HEK293T (cell line): ENCODE data around the gene ARHGEF38.

ENCODE experiments used
- CTCF ChIA-PET: fragments of 350-600 bp; formaldehyde crosslinking; extraction: SDS; loops from one replicate; lab custom pipeline; 2021; ENCODE audit warnings: antibody characterized with exemption, inconsistent platforms; lab: Yijun Ruan, JAX
- POLR2A ChIA-PET: fragments of 350-600 bp; formaldehyde crosslinking; extraction: SDS; loops from one replicate; lab custom pipeline; 2020; ENCODE audit warnings: antibody characterized with exemption, inconsistent platforms; lab: Yijun Ruan, JAX
- DNase-seq: peaks from one replicate; pipeline ENCODE4 v3.0.0; 2012; ENCODE audit warnings: mixed read lengths; ENCODE audit errors: extremely low spot score
- ARNT ChIP-seq: fragments of 450-650 bp; IDR thresholded peaks from 2 replicates; pipeline ENCODE4 v1.6.1; 2017; ENCODE audit warnings: mild to moderate bottlenecking
- BHLHE40 ChIP-seq: fragments of 450-650 bp; IDR thresholded peaks from 2 replicates; pipeline ENCODE4 v1.6.1; 2016; ENCODE audit warnings: mild to moderate bottlenecking, moderate library complexity, borderline replicate concordance
- CTBP1 ChIP-seq: fragments of 450-650 bp; IDR thresholded peaks from 2 replicates; pipeline ENCODE4 v1.6.1; 2016; ENCODE audit warnings: borderline replicate concordance
- ELF4 ChIP-seq: fragments of 450-650 bp; IDR thresholded peaks from 2 replicates; pipeline ENCODE4 v1.6.1; 2017; ENCODE audit warnings: antibody characterized with exemption
- FOXA1 ChIP-seq: fragments of 450-650 bp; IDR thresholded peaks from 2 replicates; pipeline ENCODE4 v1.6.1; 2016; ENCODE audit warnings: mild to moderate bottlenecking
- FOXK2 ChIP-seq: fragments of 450-650 bp; IDR thresholded peaks from 2 replicates; pipeline ENCODE4 v1.6.1; 2016; ENCODE audit warnings: mild to moderate bottlenecking
- FOXM1 ChIP-seq: fragments of 450-650 bp; IDR thresholded peaks from 2 replicates; pipeline ENCODE4 v1.6.1; 2017; ENCODE audit warnings: mild to moderate bottlenecking, borderline replicate concordance
- HDGF ChIP-seq: fragments of 450-650 bp; IDR thresholded peaks from 2 replicates; pipeline ENCODE4 v1.6.1; 2017; ENCODE audit warnings: antibody characterized with exemption, borderline replicate concordance
- L3MBTL2 ChIP-seq: fragments of 450-650 bp; conservative IDR thresholded peaks from 2 replicates; pipeline ENCODE4 v1.6.1; 2016; ENCODE audit warnings: mild to moderate bottlenecking
- LEF1 ChIP-seq: fragments of 450-650 bp; IDR thresholded peaks from 2 replicates; pipeline ENCODE4 v1.6.1; 2017; ENCODE audit warnings: mild to moderate bottlenecking, borderline replicate concordance
- NFRKB ChIP-seq: fragments of 450-650 bp; IDR thresholded peaks from 2 replicates; pipeline ENCODE4 v1.6.1; 2016; ENCODE audit warnings: mild to moderate bottlenecking, moderate library complexity
- SP1 ChIP-seq: fragments of 450-650 bp; IDR thresholded peaks from 2 replicates; pipeline ENCODE4 v1.6.1; 2017
- SUZ12 ChIP-seq: fragments of 450-650 bp; IDR thresholded peaks from 2 replicates; pipeline ENCODE4 v1.6.1; 2016; ENCODE audit warnings: mild to moderate bottlenecking
- TARDBP ChIP-seq: fragments of 450-650 bp; IDR thresholded peaks from 2 replicates; pipeline ENCODE4 v1.6.1; 2016
- ZNF384 ChIP-seq: fragments of 450-650 bp; IDR thresholded peaks from 2 replicates; pipeline ENCODE4 v1.6.1; 2016
- TF ChIP-seq, protein P1 (sequence below): fragments of 450-650 bp; IDR thresholded peaks from 2 replicates; pipeline ENCODE4 v1.6.1; 2016

ARHGEF38 gene

DNA sequence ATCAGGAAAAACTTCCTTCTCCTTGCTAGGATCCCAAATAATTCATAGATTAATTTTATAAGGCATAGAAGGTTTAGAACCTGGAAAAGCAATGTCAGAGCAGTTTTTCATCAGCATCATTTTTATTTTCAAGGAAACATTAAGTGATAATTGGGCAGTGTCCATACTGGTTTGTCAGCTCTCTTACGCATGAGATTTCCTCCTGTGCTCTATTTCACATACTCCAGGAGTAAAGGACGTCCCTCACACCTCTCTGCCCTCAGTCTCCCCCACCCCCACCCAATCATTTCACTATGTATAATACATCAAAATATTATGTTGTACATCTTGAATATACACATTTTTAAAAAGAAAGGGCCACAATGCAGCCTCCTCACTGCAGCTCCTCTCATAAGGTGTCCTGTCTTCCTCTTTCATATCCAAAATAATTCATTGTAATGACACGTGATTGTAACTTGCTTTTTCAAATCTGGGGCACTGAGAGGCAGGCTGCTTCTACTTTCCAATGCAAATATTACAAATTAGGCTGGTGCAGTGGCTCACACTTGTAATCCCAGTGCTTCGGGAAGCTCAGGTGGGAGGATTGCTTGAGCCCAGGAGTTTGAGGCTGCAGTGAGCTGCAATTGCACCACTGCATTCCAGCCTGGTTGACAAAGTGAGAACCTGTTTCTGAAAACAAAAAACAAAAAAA is 34.4 kb downstream of the ARHGEF38 start:
- no peak for DNase-seq
- POLR2A ChIA-PET = no interaction called here
- TF ChIP-seq BHLHE40 (no peak), CTBP1 (no peak), ZNF384 (no peak), SP1 (no peak), FOXM1 (no peak), FOXA1 (no peak), TARDBP (no peak), ELF4 (no peak)
- CTCF ChIA-PET = no interaction called here

DNA sequence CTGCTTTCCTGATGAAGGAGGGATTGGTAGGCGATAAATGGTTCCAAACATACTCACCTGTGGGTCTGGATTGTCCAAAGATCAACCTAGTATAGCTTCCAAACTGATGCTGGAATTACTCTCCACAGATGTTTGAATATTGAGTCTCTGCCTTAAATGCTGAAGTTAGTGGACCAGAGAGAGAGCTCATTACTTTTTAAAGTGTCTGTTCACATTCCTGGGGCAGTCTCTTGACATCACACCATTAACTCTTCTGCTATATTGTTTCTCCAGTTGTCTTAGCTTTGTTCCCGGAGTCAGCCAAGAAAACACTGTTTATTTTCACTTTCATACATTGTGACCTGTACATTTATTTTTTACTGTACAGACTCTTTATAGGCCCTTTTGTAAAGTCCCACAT is 35.4 kb downstream of the ARHGEF38 start:
- DNase-seq = no peak
- POLR2A ChIA-PET = no interaction called here
- CTCF ChIA-PET = no interaction called here
- no peak for TF ChIP-seq L3MBTL2
- TF ChIP-seq ZNF384 = no peak
- no peak for TF ChIP-seq FOXA1
- TF ChIP-seq LEF1 = no peak
- no peak for TF ChIP-seq SP1
- no peak for TF ChIP-seq FOXK2
- TF ChIP-seq, protein P1, sequence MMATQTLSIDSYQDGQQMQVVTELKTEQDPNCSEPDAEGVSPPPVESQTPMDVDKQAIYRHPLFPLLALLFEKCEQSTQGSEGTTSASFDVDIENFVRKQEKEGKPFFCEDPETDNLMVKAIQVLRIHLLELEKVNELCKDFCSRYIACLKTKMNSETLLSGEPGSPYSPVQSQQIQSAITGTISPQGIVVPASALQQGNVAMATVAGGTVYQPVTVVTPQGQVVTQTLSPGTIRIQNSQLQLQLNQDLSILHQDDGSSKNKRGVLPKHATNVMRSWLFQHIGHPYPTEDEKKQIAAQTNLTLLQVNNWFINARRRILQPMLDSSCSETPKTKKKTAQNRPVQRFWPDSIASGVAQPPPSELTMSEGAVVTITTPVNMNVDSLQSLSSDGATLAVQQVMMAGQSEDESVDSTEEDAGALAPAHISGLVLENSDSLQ = no peak
- TF ChIP-seq TARDBP = no peak
- no peak for TF ChIP-seq ELF4
- no peak for TF ChIP-seq FOXM1
- TF ChIP-seq NFRKB = no peak
- no peak for TF ChIP-seq CTBP1
- no peak for TF ChIP-seq SUZ12

DNA sequence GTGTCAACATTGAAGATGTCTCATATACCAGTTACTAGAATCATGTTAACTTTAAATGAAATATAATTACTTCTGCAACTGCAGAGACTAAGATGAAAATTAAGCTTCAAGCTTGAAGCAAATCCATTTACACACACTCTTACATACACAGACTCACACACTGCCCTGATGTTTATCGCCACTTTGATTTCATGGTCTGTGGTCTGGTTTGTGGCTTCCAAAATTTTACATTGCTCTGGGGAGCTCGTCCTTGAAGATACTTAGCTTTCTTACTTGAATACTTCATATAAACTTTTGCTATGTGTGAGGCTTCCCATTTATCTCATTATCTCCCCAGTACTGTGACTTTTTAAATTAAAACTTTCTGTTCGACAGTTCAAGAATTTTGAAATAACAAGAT is 35.8 kb downstream of the ARHGEF38 start:
- ChIA-PET CTCF (no interaction called here), POLR2A (no interaction called here)
- no peak for DNase-seq
- TF ChIP-seq L3MBTL2 = no peak
- TF ChIP-seq ARNT = no peak
- no peak for TF ChIP-seq FOXA1
- TF ChIP-seq FOXK2 = no peak
- TF ChIP-seq SP1 = no peak
- no peak for TF ChIP-seq FOXM1
- TF ChIP-seq ELF4 = no peak
- no peak for TF ChIP-seq HDGF
- no peak for TF ChIP-seq CTBP1
- TF ChIP-seq ZNF384 = no peak
- TF ChIP-seq LEF1 = no peak
- TF ChIP-seq TARDBP = no peak
- TF ChIP-seq BHLHE40 = no peak
- TF ChIP-seq, protein P1 = no peak
- TF ChIP-seq SUZ12 = no peak
- TF ChIP-seq NFRKB = no peak

DNA sequence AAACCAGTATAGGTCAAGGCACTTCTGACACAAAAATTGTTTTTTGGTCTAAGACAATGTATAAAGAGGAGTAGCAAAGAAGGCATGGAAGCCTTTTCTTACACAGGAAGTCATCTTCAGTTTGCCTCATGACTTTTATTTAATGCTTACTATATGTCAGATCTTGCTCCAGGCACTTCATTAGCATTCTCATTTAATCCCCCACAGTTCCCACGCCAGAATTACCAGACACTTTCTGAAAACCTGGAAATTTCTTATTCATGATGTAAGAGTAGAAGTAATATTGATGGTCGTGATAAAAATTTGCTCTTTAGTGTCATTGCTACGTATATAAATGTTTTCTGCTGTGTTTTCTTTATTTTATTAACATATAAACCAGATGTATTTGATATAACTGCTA is 39.2 kb downstream of the ARHGEF38 start:
- ChIA-PET POLR2A (no interaction called here), CTCF (no interaction called here)
- TF ChIP-seq FOXA1 (no peak), ARNT (no peak), L3MBTL2 (no peak), FOXK2 (no peak), NFRKB (no peak), SUZ12 (no peak), ELF4 (no peak), BHLHE40 (no peak), SP1 (no peak), LEF1 (no peak), CTBP1 (no peak)
- TF ChIP-seq, protein P1 = no peak
- no peak for DNase-seq

DNA sequence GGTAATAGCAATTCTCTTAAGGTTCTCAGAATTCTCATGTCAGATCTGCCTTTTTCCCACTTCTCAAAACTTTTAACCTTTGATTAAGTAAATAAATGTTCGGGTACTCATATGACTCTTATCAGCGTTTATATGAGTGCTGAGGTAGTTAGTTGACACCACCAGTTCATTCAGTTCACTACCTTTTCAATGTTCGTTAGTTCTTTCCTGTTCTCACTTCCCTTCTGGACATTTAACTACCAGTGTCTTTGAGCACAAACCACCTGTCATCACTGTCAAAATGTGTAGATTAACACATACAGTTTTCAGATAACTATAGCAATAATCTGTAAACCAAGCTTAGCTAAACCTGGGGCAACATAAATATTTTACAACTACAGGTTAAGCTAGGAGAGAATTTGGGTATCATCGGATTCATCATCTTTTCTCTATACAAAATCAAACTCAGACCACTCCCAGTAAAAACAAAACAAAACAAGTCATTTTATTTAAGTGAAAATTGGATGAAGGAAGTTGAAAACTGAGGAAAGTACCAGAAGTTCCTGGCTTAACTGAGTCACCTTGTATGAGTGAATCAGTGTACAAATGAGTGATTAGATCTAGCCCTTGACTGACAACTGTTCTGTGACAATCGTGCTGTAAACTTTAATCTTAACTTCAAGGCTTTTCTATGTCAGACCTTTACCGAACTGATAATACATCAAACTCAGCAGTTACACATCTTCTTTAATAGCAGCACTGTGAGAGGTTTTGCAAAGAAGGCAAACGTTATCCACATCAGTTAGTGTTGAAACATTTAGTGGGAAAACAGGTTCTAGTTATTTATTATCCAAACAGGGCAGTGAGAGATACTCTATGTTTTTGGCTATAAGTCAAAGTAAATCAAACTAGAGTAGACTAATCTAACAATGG is 41.9 kb downstream of the ARHGEF38 start:
- DNase-seq = no peak
- CTCF ChIA-PET = no interaction called here

DNA sequence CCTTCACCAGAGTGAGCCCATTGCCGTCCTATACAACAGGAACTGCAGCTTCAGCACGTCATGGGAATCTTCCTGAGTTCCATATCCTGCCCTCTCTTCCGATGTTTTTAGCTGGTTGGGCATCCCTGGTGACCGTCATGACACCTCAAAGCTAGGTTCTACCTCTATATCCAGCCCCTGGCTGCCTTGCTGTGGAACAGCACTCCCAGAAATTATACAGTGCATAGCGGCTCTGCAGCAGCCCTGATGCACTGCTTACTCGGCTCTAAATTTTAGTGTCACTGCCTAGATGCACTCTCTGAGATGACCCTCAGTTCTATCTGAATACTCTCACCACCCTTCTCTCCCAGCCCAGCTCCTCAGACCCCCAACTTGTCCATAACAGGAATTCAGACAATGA is 44.3 kb downstream of the ARHGEF38 start:
- ChIA-PET POLR2A (no interaction called here), CTCF (no interaction called here)
- TF ChIP-seq HDGF = no peak
- no peak for TF ChIP-seq ZNF384
- TF ChIP-seq FOXM1 = no peak
- TF ChIP-seq FOXK2 = no peak
- no peak for TF ChIP-seq FOXA1
- TF ChIP-seq TARDBP = no peak
- no peak for TF ChIP-seq L3MBTL2
- TF ChIP-seq LEF1 = no peak
- TF ChIP-seq ELF4 = no peak
- TF ChIP-seq BHLHE40 = no peak
- TF ChIP-seq CTBP1 = no peak
- TF ChIP-seq SP1 = no peak
- no peak for TF ChIP-seq NFRKB
- TF ChIP-seq SUZ12 = no peak
- TF ChIP-seq ARNT = no peak
- TF ChIP-seq, protein P1 = no peak
- DNase-seq = no peak

More for the DNA sequence above, 41.9 kb downstream of the ARHGEF38 start:
- POLR2A ChIA-PET = interaction anchor here (0.7 kb wide), 1 partner anchor 117 kb away, joined by 3 read pairs; no protein-coding TSS in a partner anchor
- TF ChIP-seq HDGF (no peak), FOXM1 (no peak), ELF4 (no peak), TARDBP (no peak)
